AG04450 (cell line): ENCODE measurements around the gene EHF. TPM values are rescaled to one million over a fixed set of nuclear protein-coding genes. Genes with fewer than 3 reads are reported as not detected.

Experiments
- CTCF ChIA-PET: fragments of 300-600, 350-600 bp; formaldehyde crosslinking; extraction: SDS; loops from one replicate; lab custom pipeline; 2022; ENCODE audit warnings: antibody characterized with exemption, inconsistent platforms; lab: Charles Lee
- POLR2A ChIA-PET: fragments of 350-600 bp; formaldehyde crosslinking; extraction: SDS; loops from one replicate; lab custom pipeline; 2021; ENCODE audit warnings: antibody characterized with exemption, inconsistent platforms; lab: Yijun Ruan, JAX
- DNase-seq: peaks from one replicate; pipeline ENCODE4 v3.0.0-alpha.2; 2011; ENCODE audit warnings: low read depth, low spot score
- H3K27ac ChIP-seq: one replicate; pipeline ENCODE4 v1.5.1; 2012; ENCODE audit warnings: low read depth, low read length, control low read depth
- H3K27me3 ChIP-seq: one replicate; pipeline ENCODE4 v1.6.0; 2012; ENCODE audit warnings: low read length; ENCODE audit not compliant: control insufficient read depth, insufficient read depth
- H3K4me3 ChIP-seq: 2 replicates; pipeline ENCODE4 v1.5.1; 2011; ENCODE audit warnings: mild to moderate bottlenecking, low read depth, low read length, control low read depth
- H3K9me3 ChIP-seq: 2 replicates; pipeline ENCODE4 v1.5.1; 2012; ENCODE audit warnings: low read length; ENCODE audit not compliant: control insufficient read depth, insufficient read depth
- polyA plus RNA-seq: library from polyadenylated mRNA; depleted of rRNA; stranded (reverse); fragments of >200 nt; gene quantifications from 2 replicates; pipeline ENCODE4 v1.2.3, GENCODE V29; 2011
- TF ChIP-seq, protein P1 (sequence below): IDR thresholded peaks from 2 replicates; pipeline ENCODE4 v1.5.1; 2011; ENCODE audit warnings: low read depth, low read length, control low read depth, inconsistent platforms

EHF gene
- polyA plus RNA-seq, 1 experiment: 0.05 TPM

- no peak for DNase-seq
- CTCF ChIA-PET: no interaction called here
- no peak overlapping the region for H3K4me3 ChIP-seq
- TF ChIP-seq, protein P1, sequence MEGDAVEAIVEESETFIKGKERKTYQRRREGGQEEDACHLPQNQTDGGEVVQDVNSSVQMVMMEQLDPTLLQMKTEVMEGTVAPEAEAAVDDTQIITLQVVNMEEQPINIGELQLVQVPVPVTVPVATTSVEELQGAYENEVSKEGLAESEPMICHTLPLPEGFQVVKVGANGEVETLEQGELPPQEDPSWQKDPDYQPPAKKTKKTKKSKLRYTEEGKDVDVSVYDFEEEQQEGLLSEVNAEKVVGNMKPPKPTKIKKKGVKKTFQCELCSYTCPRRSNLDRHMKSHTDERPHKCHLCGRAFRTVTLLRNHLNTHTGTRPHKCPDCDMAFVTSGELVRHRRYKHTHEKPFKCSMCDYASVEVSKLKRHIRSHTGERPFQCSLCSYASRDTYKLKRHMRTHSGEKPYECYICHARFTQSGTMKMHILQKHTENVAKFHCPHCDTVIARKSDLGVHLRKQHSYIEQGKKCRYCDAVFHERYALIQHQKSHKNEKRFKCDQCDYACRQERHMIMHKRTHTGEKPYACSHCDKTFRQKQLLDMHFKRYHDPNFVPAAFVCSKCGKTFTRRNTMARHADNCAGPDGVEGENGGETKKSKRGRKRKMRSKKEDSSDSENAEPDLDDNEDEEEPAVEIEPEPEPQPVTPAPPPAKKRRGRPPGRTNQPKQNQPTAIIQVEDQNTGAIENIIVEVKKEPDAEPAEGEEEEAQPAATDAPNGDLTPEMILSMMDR: no peak
- no peaks in the 10 kb centered on the region for H3K27me3 ChIP-seq
- no peak overlapping the region for H3K27ac ChIP-seq
- POLR2A ChIA-PET: no interaction called here
- H3K9me3 ChIP-seq: no peaks in the 10 kb centered on the region
Measured at GRCh38 chr11:34618406-34618805, 2.5 kb upstream of the EHF start.

DNA sequence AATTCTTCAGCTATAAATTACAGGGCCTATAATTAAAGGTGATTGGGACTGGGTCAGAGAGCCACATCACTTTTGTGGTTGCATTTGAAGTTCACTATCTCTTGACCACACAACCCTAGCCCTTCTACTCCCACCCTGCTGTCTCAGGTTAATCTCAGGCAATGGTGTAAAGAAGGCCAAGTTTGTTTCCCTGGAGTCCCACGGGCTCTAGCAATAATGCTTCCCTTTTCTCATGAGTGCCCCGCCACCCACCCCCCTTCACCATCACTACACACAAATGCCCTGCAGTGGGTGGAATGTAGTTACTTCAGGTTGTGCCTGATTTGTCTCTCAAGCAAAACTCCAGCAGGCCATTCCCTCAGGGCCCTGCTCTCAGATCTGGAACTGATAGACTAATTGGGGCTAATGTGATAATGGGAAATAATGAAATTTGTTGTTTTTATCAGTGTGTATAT, 1.8 kb upstream of the EHF start:
- Histone ChIP-seq H3K4me3 (no peak overlapping the region), H3K27ac (no peak overlapping the region), H3K27me3 (no peaks in the 10 kb centered on the region), H3K9me3 (no peaks in the 10 kb centered on the region; the same call in 1 of the 2 replicates)
- ChIA-PET CTCF (no interaction called here), POLR2A (no interaction called here)
- no peak for DNase-seq
- TF ChIP-seq, protein P1: no peak

- ChIA-PET POLR2A (no interaction called here), CTCF (no interaction called here)
- no peaks in the 10 kb centered on the region; the same call in 1 of the 2 replicates for H3K9me3 ChIP-seq
- H3K27ac ChIP-seq: no peak overlapping the region
- TF ChIP-seq, protein P1: no peak
- no peak overlapping the region for H3K4me3 ChIP-seq
- no peak for DNase-seq
- H3K27me3 ChIP-seq: no peaks in the 10 kb centered on the region
Measured at GRCh38 chr11:34620202-34620601, 691 bp upstream of the EHF start.

- ChIA-PET CTCF (interaction anchor here (0.6 kb wide), 1 partner anchor 293 kb away, joined by 4 read pairs; no protein-coding TSS in a partner anchor), POLR2A (no interaction called here)
Measured at GRCh38 chr11:34621876-34622275, 983 bp downstream of the EHF start.

GRCh38 chr11:34623463-34623862, 2.6 kb downstream of the EHF start:
- ChIA-PET POLR2A (no interaction called here), CTCF (interaction anchor here (2.0 kb wide), 1 partner anchor 9 kb away, joined by 4 read pairs; no protein-coding TSS in a partner anchor)
- no peak overlapping the region for H3K27ac ChIP-seq
- no peak for DNase-seq
- TF ChIP-seq, protein P1: no peak
- no peaks in the 10 kb centered on the region; the same call in 1 of the 2 replicates for H3K9me3 ChIP-seq
- no peak overlapping the region for H3K4me3 ChIP-seq
- no peaks in the 10 kb centered on the region for H3K27me3 ChIP-seq

More at GRCh38 chr11:34621876-34622275, 983 bp downstream of the EHF start:
- Histone ChIP-seq H3K9me3 (no peaks in the 10 kb centered on the region; the same call in 1 of the 2 replicates), H3K27ac (no peak overlapping the region), H3K4me3 (no peak overlapping the region), H3K27me3 (no peaks in the 10 kb centered on the region)
- DNase-seq: no peak
- TF ChIP-seq, protein P1: no peak
